Stomach (tissue), 9 donors: ENCODE results near the gene TBCK. TPM values are rescaled to one million over a fixed set of nuclear protein-coding genes. Genes with fewer than 3 reads are reported as not detected.
A peak's percentile ranks its signal among the peaks of the same experiment; 100 is the strongest.

Source experiments
- DNase-seq, 2 donors: peaks; one replicate each; pipeline versions ENCODE4 v3.0.0 to v3.0.0-alpha.2; 2013 to 2019
- H3K27ac ChIP-seq, 5 donors: fragments of 200-600 bp in 4 of 5; sonication (generic) in 4 of 5; one replicate each; pipeline ENCODE4 v1.5.1; 2013 to 2019; ENCODE audit warnings: mild to moderate bottlenecking in 1 of 5, moderate library complexity in 1 of 5
- H3K27me3 ChIP-seq, 3 donors: fragments of 200-600 bp; sonication (generic); one replicate each; pipeline ENCODE4 v1.5.1; 2017 to 2019; ENCODE audit warnings: mixed run types in 1 of 3
- H3K36me3 ChIP-seq, 4 donors: fragments of 200-600 bp; sonication (generic); 1 replicate in 3 of 4; 2 replicates in 1 of 4; pipeline ENCODE4 v1.5.1; 2016 to 2019
- H3K4me1 ChIP-seq, 4 donors: fragments of 200-600 bp; sonication (generic); one replicate each; pipeline ENCODE4 v1.5.1; 2016 to 2019
- H3K4me3 ChIP-seq, 4 donors: fragments of 200-600 bp; sonication (generic) in 3 of 4; one replicate each; pipeline ENCODE4 v1.5.1; 2016 to 2019; ENCODE audit warnings: mild to moderate bottlenecking in 1 of 4
- H3K9me3 ChIP-seq, 4 donors: fragments of 200-600 bp; sonication (generic); one replicate each; pipeline ENCODE4 v1.5.1; 2016 to 2019
- EP300 ChIP-seq: sonication (generic); formaldehyde crosslinking; IDR thresholded peaks from one replicate; pipeline ENCODE4 v1.6.1; 2017; ENCODE audit warnings: antibody characterized with exemption
- POLR2A ChIP-seq, 4 donors: fragments of 450-650 bp; IDR thresholded peaks; one replicate each; pipeline ENCODE4 v1.6.1; 2016; ENCODE audit warnings: antibody characterized with exemption in 4 of 4, control low read depth in 2 of 4, mild to moderate bottlenecking in 1 of 4, moderate library complexity in 1 of 4
- POLR2AphosphoS5 ChIP-seq, 3 donors: sonication (generic); formaldehyde crosslinking; IDR thresholded peaks; one replicate each; pipeline ENCODE4 v1.6.1; 2016; ENCODE audit warnings: antibody characterized with exemption in 3 of 3
- WGBS, 5 donors: extraction: QIAGEN DNeasy Blood & Tissue Kit in 3 of 5; methylation state at CpG; one replicate each; pipeline versions ENCODE4 v1.1.5 to v1.1.7; 2013 to 2018; 5-methylcytosine and 5-hydroxymethylcytosine counted together
- intact Hi-C: fragments of 100-400 bp; cut with DNase I; formaldehyde crosslinking; loops from one replicate; pipeline ENCODE4 v1.15.1; 2023; ENCODE audit warnings: low total_unique reads
- polyA plus RNA-seq, 3 donors: library from polyadenylated mRNA; stranded (reverse); fragments of 200-250 nt; gene quantifications; one replicate each; pipeline ENCODE4 v1.2.3, GENCODE V29; 2013
- total RNA-seq, 5 donors: library from RNA; depleted of rRNA; stranded (reverse); fragments of >200 nt; gene quantifications; one replicate each; pipeline versions ENCODE4 v1.1.0 to v1.2.3, GENCODE V29; 2014 to 2016
- TF ChIP-seq, protein P1 (sequence below), 7 experiments: fragments of 450-650 bp in 4 of 7; fragments of 200-600 bp in 3 of 7; sonication (generic) in 3 of 7; IDR thresholded peaks; one replicate each; pipeline ENCODE4 v1.5.1; 2016 to 2019; ENCODE audit warnings: antibody characterized with exemption in 7 of 7, control low read depth in 2 of 7, mild to moderate bottlenecking in 1 of 7
- donor health status: healthy with polysubstance abuse.
- donor health status: Bipolar disorder and iron deficiency.
- donor health status: healthy.

TBCK gene
- total and polyA plus RNA-seq, 8 donors = 3.2 to 140 (median 28.0) TPM

DNA sequence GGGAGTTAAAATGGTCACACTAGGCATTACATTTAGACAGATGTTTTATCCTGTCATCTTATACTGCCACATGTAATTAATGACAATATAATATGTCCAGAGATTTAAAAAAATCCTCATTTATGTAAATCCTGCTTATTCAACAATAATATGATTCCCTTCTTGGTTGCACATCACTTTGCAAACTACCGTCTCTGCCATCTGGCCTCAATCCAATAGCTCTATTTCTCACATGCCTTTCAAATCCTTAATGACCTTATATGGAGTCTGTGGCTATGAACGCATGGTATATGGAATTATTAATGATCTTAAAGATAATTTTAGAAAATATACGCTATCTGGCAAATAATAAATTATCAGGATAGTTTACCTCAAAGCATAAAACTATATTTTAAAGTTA, 276.2 kb downstream of the TBCK start:
- no peak overlapping the region for H3K27ac ChIP-seq
- H3K9me3 ChIP-seq = no peaks in the 10 kb centered on the region
- 47 to 61% (median 57%) methylated on average over 3 of the region's 3 CpGs for WGBS, 5 donors
- DNase-seq = peak in 1 of 2 donors; percentile 62
- TF ChIP-seq POLR2A (IDR thresholded peaks at IDR 0.05) = no peak
- no peak for TF ChIP-seq POLR2AphosphoS5 (IDR thresholded peaks at IDR 0.05)
- no peaks in the 10 kb centered on the region for H3K36me3 ChIP-seq
- intact Hi-C loops = no loop called here
- peaks cover 0 to 9% (median 3%) of the 10 kb centered on the region in 4 donors for H3K4me1 ChIP-seq
- no peaks in the 10 kb centered on the region for H3K27me3 ChIP-seq
- no peak overlapping the region for H3K4me3 ChIP-seq

DNA sequence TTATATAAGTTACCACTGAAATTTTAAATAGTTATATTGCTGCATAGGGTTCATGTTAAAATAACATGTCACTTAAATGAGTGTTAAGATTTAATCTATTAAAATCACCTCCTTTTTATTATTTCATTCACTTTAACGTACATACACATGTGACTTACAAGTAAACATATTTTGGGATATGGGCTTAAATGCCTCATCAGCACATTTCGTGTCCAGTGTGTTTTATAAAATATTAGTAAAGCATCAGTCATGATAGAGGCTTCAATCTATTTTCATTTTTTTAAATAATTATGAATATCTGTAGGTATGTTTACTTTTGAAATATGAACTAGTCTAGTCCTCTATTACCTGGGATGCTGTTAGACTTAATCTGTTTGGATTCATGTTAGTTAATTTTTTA, 277.1 kb downstream of the TBCK start:
- TF ChIP-seq POLR2A (IDR thresholded peaks at IDR 0.05) = no peak
- no peak for TF ChIP-seq POLR2AphosphoS5 (IDR thresholded peaks at IDR 0.05)
- TF ChIP-seq EP300 = no peak
- TF ChIP-seq, protein P1, sequence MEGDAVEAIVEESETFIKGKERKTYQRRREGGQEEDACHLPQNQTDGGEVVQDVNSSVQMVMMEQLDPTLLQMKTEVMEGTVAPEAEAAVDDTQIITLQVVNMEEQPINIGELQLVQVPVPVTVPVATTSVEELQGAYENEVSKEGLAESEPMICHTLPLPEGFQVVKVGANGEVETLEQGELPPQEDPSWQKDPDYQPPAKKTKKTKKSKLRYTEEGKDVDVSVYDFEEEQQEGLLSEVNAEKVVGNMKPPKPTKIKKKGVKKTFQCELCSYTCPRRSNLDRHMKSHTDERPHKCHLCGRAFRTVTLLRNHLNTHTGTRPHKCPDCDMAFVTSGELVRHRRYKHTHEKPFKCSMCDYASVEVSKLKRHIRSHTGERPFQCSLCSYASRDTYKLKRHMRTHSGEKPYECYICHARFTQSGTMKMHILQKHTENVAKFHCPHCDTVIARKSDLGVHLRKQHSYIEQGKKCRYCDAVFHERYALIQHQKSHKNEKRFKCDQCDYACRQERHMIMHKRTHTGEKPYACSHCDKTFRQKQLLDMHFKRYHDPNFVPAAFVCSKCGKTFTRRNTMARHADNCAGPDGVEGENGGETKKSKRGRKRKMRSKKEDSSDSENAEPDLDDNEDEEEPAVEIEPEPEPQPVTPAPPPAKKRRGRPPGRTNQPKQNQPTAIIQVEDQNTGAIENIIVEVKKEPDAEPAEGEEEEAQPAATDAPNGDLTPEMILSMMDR (IDR thresholded peaks at IDR 0.05) = no peak
- Histone ChIP-seq H3K27me3 (no peaks in the 10 kb centered on the region), H3K36me3 (no peaks in the 10 kb centered on the region), H3K4me1 (peaks cover 0 to 9% (median 3%) of the 10 kb centered on the region in 4 donors), H3K9me3 (no peaks in the 10 kb centered on the region), H3K27ac (no peak overlapping the region), H3K4me3 (no peak overlapping the region)
- intact Hi-C loops = no loop called here
- DNase-seq = no peak
- WGBS, 5 donors = 66 to 85% (median 78%) methylated on average over 2 of the region's 2 CpGs

DNA sequence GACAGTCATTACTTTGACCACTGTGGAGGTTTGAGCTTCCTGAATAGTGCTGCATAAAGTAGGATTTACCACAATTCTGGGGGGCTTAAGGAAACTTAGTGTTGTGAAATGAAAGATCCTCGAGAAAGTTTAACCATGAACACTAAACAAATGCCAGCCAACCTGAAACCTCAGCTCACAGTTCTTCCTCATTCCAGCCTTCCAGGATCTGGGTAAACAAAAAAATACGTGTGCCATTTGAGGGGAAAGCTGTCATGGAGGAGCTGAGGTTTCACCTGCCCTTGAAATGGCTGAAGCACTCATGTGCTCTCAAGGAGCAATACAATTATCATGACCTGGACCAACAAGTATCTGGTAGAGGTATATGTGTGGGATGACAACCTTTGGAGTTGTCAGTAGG, 278.0 kb downstream of the TBCK start:
- H3K4me3 ChIP-seq = no peak overlapping the region
- no peaks in the 10 kb centered on the region for H3K36me3 ChIP-seq
- 22 to 42% (median 33%) methylated on average over 2 of the region's 2 CpGs for WGBS, 5 donors
- no peaks in the 10 kb centered on the region for H3K9me3 ChIP-seq
- peaks cover 0 to 9% (median 3%) of the 10 kb centered on the region in 4 donors for H3K4me1 ChIP-seq
- H3K27ac ChIP-seq = no peak overlapping the region
- H3K27me3 ChIP-seq = no peaks in the 10 kb centered on the region
- no peak for DNase-seq
- TF ChIP-seq POLR2A (IDR thresholded peaks at IDR 0.05) (no peak), POLR2AphosphoS5 (IDR thresholded peaks at IDR 0.05) (no peak), EP300 (no peak)
- TF ChIP-seq, protein P1 (IDR thresholded peaks at IDR 0.05) = no peak
- intact Hi-C loops = no loop called here

DNA sequence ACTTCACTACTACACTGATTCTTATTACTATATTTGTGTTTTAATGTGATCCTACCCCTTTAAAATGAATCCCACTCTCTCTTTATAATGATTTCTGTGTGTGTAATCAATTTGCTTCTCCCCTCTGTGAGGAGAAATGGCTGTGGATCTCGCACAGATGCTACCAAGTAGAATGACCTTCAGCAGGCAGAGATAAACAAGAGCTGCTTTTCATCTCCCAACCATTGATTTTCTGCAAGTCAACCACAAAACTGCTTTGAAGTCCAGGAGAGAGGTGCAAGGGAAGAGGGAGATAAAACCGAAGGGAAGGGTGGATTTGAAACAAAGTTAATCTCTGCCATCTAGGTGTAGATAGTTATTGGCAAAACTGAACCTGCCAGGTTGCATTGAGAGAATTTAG, 279.2 kb downstream of the TBCK start:
- no peak for TF ChIP-seq POLR2A (IDR thresholded peaks at IDR 0.05)
- no peak for TF ChIP-seq EP300
- TF ChIP-seq, protein P1 (IDR thresholded peaks at IDR 0.05) = no peak
- no peak for TF ChIP-seq POLR2AphosphoS5 (IDR thresholded peaks at IDR 0.05)
- 47 to 65% (median 52%) methylated on average over 2 of the region's 2 CpGs for WGBS, 5 donors
- intact Hi-C loops = no loop called here

DNA sequence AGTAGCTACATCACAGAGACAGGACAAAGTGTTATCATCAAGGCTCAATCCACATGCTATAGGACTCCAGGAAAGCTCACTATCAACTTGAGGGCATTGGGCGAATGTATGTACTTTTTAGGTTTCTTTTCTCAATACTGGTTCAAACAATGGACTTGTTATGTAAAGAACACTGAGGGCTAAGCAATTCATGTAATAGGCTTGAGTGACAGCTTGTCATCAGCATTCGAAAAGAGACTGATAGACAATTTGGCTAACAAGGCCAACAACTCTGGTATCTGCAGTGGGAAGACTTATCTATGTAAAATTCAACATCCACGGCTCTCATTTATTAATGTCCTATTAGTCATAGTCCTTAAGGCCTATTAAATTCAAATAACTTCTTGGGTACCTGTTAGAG, 279.7 kb downstream of the TBCK start:
- no peak overlapping the region for H3K4me3 ChIP-seq
- 72 to 89% (median 83%) methylated on average over 3 of the region's 3 CpGs for WGBS, 5 donors
- no peaks in the 10 kb centered on the region for H3K27me3 ChIP-seq
- no peaks in the 10 kb centered on the region for H3K36me3 ChIP-seq
- intact Hi-C loops = no loop called here
- TF ChIP-seq POLR2AphosphoS5 (IDR thresholded peaks at IDR 0.05) = no peak
- peaks cover 0 to 9% (median 3%) of the 10 kb centered on the region in 4 donors for H3K4me1 ChIP-seq
- DNase-seq = no peak
- peaks cover 0 to 2% (median 2%) of the 10 kb centered on the region in 4 donors for H3K9me3 ChIP-seq
- H3K27ac ChIP-seq = no peak overlapping the region

More for the DNA sequence above, 279.2 kb downstream of the TBCK start:
- Histone ChIP-seq H3K4me1 (peaks cover 0 to 9% (median 3%) of the 10 kb centered on the region in 4 donors), H3K27ac (no peak overlapping the region), H3K9me3 (no peaks in the 10 kb centered on the region), H3K27me3 (no peaks in the 10 kb centered on the region), H3K4me3 (no peak overlapping the region), H3K36me3 (no peaks in the 10 kb centered on the region)
- DNase-seq = no peak
